ENCODE results near the gene MTCL1.

Gene MTCL1

DNA sequence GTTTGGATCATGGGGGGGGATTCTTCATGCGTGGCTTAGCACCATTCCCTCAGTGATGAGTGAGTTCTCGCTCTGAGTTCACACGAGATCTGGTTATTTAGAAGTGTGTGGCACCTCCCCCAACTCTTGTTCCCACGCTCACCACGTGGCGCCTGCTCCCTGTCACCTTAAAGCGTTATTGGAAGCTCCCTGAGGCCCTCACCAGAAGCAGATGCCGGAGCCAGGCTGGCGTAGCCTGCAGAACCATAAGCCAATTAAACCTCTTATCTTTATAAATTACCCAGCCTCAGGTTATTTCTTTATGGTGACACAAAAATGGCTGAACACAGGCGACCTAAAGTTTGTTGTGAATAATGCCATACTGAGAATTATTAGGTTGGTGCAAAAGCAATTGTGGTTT lies 10.5 kb upstream of the MTCL1 start:
- TF ChIP-seq, protein P1, sequence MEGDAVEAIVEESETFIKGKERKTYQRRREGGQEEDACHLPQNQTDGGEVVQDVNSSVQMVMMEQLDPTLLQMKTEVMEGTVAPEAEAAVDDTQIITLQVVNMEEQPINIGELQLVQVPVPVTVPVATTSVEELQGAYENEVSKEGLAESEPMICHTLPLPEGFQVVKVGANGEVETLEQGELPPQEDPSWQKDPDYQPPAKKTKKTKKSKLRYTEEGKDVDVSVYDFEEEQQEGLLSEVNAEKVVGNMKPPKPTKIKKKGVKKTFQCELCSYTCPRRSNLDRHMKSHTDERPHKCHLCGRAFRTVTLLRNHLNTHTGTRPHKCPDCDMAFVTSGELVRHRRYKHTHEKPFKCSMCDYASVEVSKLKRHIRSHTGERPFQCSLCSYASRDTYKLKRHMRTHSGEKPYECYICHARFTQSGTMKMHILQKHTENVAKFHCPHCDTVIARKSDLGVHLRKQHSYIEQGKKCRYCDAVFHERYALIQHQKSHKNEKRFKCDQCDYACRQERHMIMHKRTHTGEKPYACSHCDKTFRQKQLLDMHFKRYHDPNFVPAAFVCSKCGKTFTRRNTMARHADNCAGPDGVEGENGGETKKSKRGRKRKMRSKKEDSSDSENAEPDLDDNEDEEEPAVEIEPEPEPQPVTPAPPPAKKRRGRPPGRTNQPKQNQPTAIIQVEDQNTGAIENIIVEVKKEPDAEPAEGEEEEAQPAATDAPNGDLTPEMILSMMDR (conservative IDR thresholded peaks at IDR 0.05; ENCODE audit: low read length) = no peak
- no peak for TF ChIP-seq EZH2phosphoT487 (IDR thresholded peaks at IDR 0.05; ENCODE audit: borderline replicate concordance)

DNA sequence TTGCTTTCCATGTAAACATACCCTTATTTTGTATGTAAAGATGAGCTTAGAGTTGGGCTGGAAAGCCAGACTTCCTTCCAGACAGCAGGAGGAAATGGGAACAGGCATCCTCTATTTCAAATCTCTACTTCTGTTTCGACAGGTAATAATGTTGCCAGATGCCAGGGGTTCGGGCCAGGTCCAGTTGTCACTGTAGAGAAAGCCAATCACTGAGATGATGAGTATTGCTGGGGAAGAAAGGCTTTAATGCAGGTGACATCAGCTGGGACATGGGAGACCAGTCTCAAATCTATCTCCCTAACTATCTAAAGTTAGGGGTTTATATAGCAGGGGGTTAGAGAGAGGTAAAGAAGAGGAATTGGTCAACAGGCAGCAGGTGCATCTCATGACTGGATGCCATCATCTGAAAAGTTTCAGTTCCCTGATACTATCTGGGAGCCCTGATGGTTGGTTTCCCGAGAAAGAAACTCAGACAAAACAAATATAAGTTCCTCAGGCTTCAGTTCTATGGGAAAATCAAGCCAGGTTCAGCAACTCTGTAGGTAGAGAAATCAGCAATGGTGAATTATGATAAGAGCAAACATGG lies 9.3 kb upstream of the MTCL1 start:
- no peak overlapping the region for H2AFZ ChIP-seq (ENCODE audit: low read length)
- H3F3A ChIP-seq (ENCODE audit: low read depth) = no peaks in the 10 kb centered on the region
- no peaks in the 10 kb centered on the region for H3K9me2 ChIP-seq (replicated peaks; ENCODE audit: low read depth, low read length)
- no peak overlapping the region for H3K9ac ChIP-seq (ENCODE audit: low read depth, low read length, poor library complexity, severe bottlenecking)
- no peaks in the 10 kb centered on the region for H3K4me1 ChIP-seq (ENCODE audit: insufficient read depth, low read length, poor library complexity, severe bottlenecking)
- H3K4me2 ChIP-seq (ENCODE audit: low read depth, low read length, poor library complexity, severe bottlenecking) = no peak overlapping the region
- no peaks in the 10 kb centered on the region for H3K27me3 ChIP-seq (ENCODE audit: insufficient read depth, low read length, poor library complexity, severe bottlenecking)
- no peaks in the 10 kb centered on the region for H3K36me3 ChIP-seq (ENCODE audit: insufficient read depth, low read length)
- TF ChIP-seq EZH2phosphoT487 (IDR thresholded peaks at IDR 0.05; ENCODE audit: borderline replicate concordance) = no peak
- TF ChIP-seq, protein P1 (conservative IDR thresholded peaks at IDR 0.05; ENCODE audit: low read length) = no peak
- H3K79me2 ChIP-seq (ENCODE audit: insufficient read depth, low read length) = no peaks in the 10 kb centered on the region
- no peaks in the 10 kb centered on the region for H3K9me3 ChIP-seq (ENCODE audit: insufficient read depth, low read depth, low read length)
- H3K4me3 ChIP-seq (ENCODE audit: low read length, poor library complexity, severe bottlenecking) = no peak overlapping the region
- no peaks in the 10 kb centered on the region for H4K20me1 ChIP-seq (ENCODE audit: insufficient read depth, low read length, poor library complexity, severe bottlenecking)

More for the DNA sequence above, 10.5 kb upstream of the MTCL1 start:
- Histone ChIP-seq H3F3A (ENCODE audit: low read depth) (no peaks in the 10 kb centered on the region), H3K9ac (ENCODE audit: low read depth, low read length, poor library complexity, severe bottlenecking) (no peak overlapping the region), H3K36me3 (ENCODE audit: insufficient read depth, low read length) (no peaks in the 10 kb centered on the region), H3K27me3 (ENCODE audit: insufficient read depth, low read length, poor library complexity, severe bottlenecking) (no peaks in the 10 kb centered on the region), H3K9me3 (ENCODE audit: insufficient read depth, low read depth, low read length) (no peaks in the 10 kb centered on the region), H3K4me1 (ENCODE audit: insufficient read depth, low read length, poor library complexity, severe bottlenecking) (no peaks in the 10 kb centered on the region), H3K4me3 (ENCODE audit: low read length, poor library complexity, severe bottlenecking) (no peak overlapping the region), H3K9me2 (replicated peaks; ENCODE audit: low read depth, low read length) (no peaks in the 10 kb centered on the region), H4K20me1 (ENCODE audit: insufficient read depth, low read length, poor library complexity, severe bottlenecking) (no peaks in the 10 kb centered on the region), H2AFZ (ENCODE audit: low read length) (no peak overlapping the region), H3K79me2 (ENCODE audit: insufficient read depth, low read length) (no peaks in the 10 kb centered on the region), H3K4me2 (ENCODE audit: low read depth, low read length, poor library complexity, severe bottlenecking) (no peak overlapping the region)

DNA sequence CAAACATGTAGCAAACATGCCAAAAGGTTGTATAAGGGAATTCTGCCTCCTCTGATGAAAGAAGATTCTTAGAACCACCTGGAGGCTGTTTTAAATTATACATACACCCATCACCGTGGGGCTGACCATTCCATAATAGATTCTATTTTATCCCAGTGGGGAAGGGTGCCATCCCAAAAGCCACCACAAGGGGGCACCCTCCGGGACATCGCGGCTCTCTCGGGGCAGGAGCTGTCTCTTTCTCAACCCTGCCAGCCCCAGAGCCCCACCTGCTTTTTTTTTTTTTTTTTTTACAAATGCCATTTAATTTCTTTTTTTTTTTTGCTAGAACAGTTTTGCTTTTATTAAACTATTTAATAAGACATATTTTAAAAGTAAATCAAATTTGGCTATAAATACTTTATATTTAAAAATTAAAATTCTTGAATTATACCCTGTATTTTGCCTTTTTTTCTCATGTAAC lies 8.6 kb upstream of the MTCL1 start:
- TF ChIP-seq EZH2phosphoT487 (IDR thresholded peaks at IDR 0.05; ENCODE audit: borderline replicate concordance) = no peak
- TF ChIP-seq, protein P1 (conservative IDR thresholded peaks at IDR 0.05; ENCODE audit: low read length) = peak; percentile 83
- no peak overlapping the region for H3K9ac ChIP-seq (ENCODE audit: low read depth, low read length, poor library complexity, severe bottlenecking)
- no peaks in the 10 kb centered on the region for H3K36me3 ChIP-seq (ENCODE audit: insufficient read depth, low read length)
- H3K27me3 ChIP-seq (ENCODE audit: insufficient read depth, low read length, poor library complexity, severe bottlenecking) = no peaks in the 10 kb centered on the region
- H3K9me2 ChIP-seq (replicated peaks; ENCODE audit: low read depth, low read length) = no peaks in the 10 kb centered on the region
- H3K4me2 ChIP-seq (ENCODE audit: low read depth, low read length, poor library complexity, severe bottlenecking) = no peak overlapping the region
- no peaks in the 10 kb centered on the region for H3K9me3 ChIP-seq (ENCODE audit: insufficient read depth, low read depth, low read length)
- no peaks in the 10 kb centered on the region for H3K79me2 ChIP-seq (ENCODE audit: insufficient read depth, low read length)
- H3K4me1 ChIP-seq (ENCODE audit: insufficient read depth, low read length, poor library complexity, severe bottlenecking) = no peaks in the 10 kb centered on the region
- H3K4me3 ChIP-seq (ENCODE audit: low read length, poor library complexity, severe bottlenecking) = no peak overlapping the region
- no peak overlapping the region for H2AFZ ChIP-seq (ENCODE audit: low read length)
- no peaks in the 10 kb centered on the region for H3F3A ChIP-seq (ENCODE audit: low read depth)
- no peaks in the 10 kb centered on the region for H4K20me1 ChIP-seq (ENCODE audit: insufficient read depth, low read length, poor library complexity, severe bottlenecking)

Measured in Loucy (cell line).